Measurements from ENCODE around the gene NUDT4.

The NUDT4 gene

DNA sequence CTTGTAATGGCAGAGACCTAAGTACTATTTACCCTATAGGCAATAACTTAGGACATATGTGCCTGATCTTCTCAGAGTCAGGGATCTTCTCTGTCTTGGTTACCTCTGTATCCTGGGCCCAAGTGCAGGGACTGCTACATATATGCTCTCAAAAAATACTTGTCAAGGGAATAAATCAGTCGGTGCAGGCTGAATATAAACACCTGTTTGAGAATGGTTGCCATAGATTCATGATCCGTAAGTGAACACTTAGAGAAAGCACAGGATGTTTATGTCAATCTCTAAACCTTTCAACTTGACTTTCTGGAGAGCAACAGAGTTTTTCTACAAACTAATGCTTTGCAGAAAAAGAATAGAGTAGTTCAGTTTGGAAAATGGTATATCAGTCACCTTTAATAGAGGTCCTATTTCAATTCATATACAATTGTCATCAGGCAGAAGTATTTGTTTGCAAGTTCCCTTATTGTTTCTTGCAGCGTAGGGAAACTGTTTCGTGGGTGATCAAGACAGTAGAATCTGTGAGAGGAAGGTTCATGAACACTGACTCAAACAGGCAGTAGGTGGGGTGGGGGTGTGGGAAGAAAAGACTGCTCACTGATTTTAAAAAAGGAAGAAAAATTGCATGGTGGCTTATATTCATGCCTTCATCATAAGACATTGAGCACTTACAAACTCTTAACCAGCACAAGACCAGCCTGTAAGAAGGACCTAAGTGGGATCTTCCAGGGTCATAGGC lies 70.0 kb downstream of the NUDT4 start:
- no peak for DNase-seq
- H3K27me3 ChIP-seq (replicated peaks; ENCODE audit: insufficient read depth, low read length) = no peaks in the 10 kb centered on the region
- no peak overlapping the region for H3K9ac ChIP-seq (ENCODE audit: low read length)
- no peaks in the 10 kb centered on the region for H4K20me1 ChIP-seq (ENCODE audit: insufficient read depth, low read length)
- H3K9me2 ChIP-seq (replicated peaks; ENCODE audit: insufficient read depth, low read length) = no peaks in the 10 kb centered on the region
- no peaks in the 10 kb centered on the region for H3K9me3 ChIP-seq (replicated peaks; ENCODE audit: insufficient read depth, low read length)
- TF ChIP-seq EZH2 (optimal IDR thresholded peaks at IDR 0.05; ENCODE audit: low read depth, low read length) (no peak), EZH2phosphoT487 (IDR thresholded peaks at IDR 0.05; ENCODE audit: low read length) (no peak)
- TF ChIP-seq, protein P1, sequence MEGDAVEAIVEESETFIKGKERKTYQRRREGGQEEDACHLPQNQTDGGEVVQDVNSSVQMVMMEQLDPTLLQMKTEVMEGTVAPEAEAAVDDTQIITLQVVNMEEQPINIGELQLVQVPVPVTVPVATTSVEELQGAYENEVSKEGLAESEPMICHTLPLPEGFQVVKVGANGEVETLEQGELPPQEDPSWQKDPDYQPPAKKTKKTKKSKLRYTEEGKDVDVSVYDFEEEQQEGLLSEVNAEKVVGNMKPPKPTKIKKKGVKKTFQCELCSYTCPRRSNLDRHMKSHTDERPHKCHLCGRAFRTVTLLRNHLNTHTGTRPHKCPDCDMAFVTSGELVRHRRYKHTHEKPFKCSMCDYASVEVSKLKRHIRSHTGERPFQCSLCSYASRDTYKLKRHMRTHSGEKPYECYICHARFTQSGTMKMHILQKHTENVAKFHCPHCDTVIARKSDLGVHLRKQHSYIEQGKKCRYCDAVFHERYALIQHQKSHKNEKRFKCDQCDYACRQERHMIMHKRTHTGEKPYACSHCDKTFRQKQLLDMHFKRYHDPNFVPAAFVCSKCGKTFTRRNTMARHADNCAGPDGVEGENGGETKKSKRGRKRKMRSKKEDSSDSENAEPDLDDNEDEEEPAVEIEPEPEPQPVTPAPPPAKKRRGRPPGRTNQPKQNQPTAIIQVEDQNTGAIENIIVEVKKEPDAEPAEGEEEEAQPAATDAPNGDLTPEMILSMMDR (IDR thresholded peaks at IDR 0.05; ENCODE audit: low read length) = no peak
- no peak overlapping the region for H3K4me3 ChIP-seq (ENCODE audit: low read length)
- H3K79me2 ChIP-seq (ENCODE audit: low read length) = no peaks in the 10 kb centered on the region
- H2AFZ ChIP-seq (ENCODE audit: low read length) = no peak overlapping the region
- peaks cover 5% of the 10 kb centered on the region for H3F3A ChIP-seq (ENCODE audit: insufficient read depth, low read length)
- H3K4me2 ChIP-seq (ENCODE audit: low read depth, low read length) = no peak overlapping the region
- H3K4me1 ChIP-seq (ENCODE audit: low read length) = no peaks in the 10 kb centered on the region
- no peak overlapping the region for H3K27ac ChIP-seq (ENCODE audit: low read length)
- no peaks in the 10 kb centered on the region for H3K36me3 ChIP-seq (replicated peaks; ENCODE audit: insufficient read depth, low read length)

DNA sequence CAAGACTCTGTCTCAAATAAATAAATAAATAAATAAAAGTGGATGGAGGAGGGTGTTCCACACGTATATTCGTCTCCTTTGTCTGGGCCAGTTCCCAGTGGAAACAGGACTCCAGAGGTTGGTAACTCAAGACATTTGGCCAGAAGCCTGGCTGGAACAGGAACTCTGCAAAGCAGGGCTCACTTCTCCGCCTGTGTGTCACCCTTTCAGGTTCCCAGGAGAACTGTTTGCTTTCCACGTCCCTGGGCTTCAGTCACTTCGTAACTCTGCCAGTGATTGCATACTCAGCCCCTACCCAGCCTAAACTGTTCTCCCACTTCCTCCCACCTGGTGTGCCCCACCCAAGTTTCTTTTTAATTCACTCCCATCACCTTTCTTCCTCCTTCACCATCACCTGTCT lies 71.1 kb downstream of the NUDT4 start:
- Histone ChIP-seq H3F3A (ENCODE audit: insufficient read depth, low read length) (no peaks in the 10 kb centered on the region), H2AFZ (ENCODE audit: low read length) (no peak overlapping the region), H3K36me3 (replicated peaks; ENCODE audit: insufficient read depth, low read length) (no peaks in the 10 kb centered on the region), H3K9me2 (replicated peaks; ENCODE audit: insufficient read depth, low read length) (no peaks in the 10 kb centered on the region), H3K79me2 (ENCODE audit: low read length) (no peaks in the 10 kb centered on the region), H4K20me1 (ENCODE audit: insufficient read depth, low read length) (no peaks in the 10 kb centered on the region), H3K9ac (ENCODE audit: low read length) (no peak overlapping the region), H3K4me2 (ENCODE audit: low read depth, low read length) (no peak overlapping the region), H3K4me1 (ENCODE audit: low read length) (no peaks in the 10 kb centered on the region), H3K27ac (ENCODE audit: low read length) (no peak overlapping the region), H3K4me3 (ENCODE audit: low read length) (no peak overlapping the region), H3K27me3 (replicated peaks; ENCODE audit: insufficient read depth, low read length) (no peaks in the 10 kb centered on the region), H3K9me3 (replicated peaks; ENCODE audit: insufficient read depth, low read length) (no peaks in the 10 kb centered on the region)
- no peak for DNase-seq
- TF ChIP-seq EZH2 (optimal IDR thresholded peaks at IDR 0.05; ENCODE audit: low read depth, low read length) = no peak
- TF ChIP-seq EZH2phosphoT487 (IDR thresholded peaks at IDR 0.05; ENCODE audit: low read length) = no peak
- TF ChIP-seq, protein P1 (IDR thresholded peaks at IDR 0.05; ENCODE audit: low read length) = no peak

DNA sequence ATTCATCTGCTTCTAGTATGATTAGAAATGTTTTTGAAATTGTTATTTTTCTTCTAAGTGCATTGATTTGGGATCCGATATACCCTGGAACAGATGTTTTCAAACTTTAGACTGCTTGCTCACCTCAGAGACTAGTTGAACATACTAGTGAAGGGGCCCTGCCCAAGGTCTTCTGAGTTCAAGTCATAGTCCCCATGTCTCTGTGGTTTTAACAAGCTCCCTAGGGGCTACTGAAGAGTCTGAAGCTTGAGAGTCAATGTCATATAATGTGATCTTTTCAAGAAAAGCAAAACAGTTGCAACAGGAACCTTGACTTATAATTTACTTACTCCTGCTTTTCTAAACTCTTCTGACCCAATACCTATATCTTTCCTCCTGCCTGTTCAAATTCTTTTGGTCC lies 71.6 kb downstream of the NUDT4 start:
- H3K9me2 ChIP-seq (replicated peaks; ENCODE audit: insufficient read depth, low read length) = no peaks in the 10 kb centered on the region
- no peaks in the 10 kb centered on the region for H3K27me3 ChIP-seq (replicated peaks; ENCODE audit: insufficient read depth, low read length)
- H4K20me1 ChIP-seq (ENCODE audit: insufficient read depth, low read length) = no peaks in the 10 kb centered on the region
- H3K4me2 ChIP-seq (ENCODE audit: low read depth, low read length) = no peak overlapping the region
- H3K4me1 ChIP-seq (ENCODE audit: low read length) = no peaks in the 10 kb centered on the region
- H3K79me2 ChIP-seq (ENCODE audit: low read length) = no peaks in the 10 kb centered on the region
- no peak overlapping the region for H3K27ac ChIP-seq (ENCODE audit: low read length)
- no peak overlapping the region for H2AFZ ChIP-seq (ENCODE audit: low read length)
- no peak for DNase-seq
- no peak for TF ChIP-seq EZH2phosphoT487 (IDR thresholded peaks at IDR 0.05; ENCODE audit: low read length)
- TF ChIP-seq, protein P1 (IDR thresholded peaks at IDR 0.05; ENCODE audit: low read length) = no peak
- TF ChIP-seq EZH2 (optimal IDR thresholded peaks at IDR 0.05; ENCODE audit: low read depth, low read length) = no peak
- no peak overlapping the region for H3K9ac ChIP-seq (ENCODE audit: low read length)
- no peaks in the 10 kb centered on the region for H3K9me3 ChIP-seq (replicated peaks; ENCODE audit: insufficient read depth, low read length)
- no peaks in the 10 kb centered on the region for H3K36me3 ChIP-seq (replicated peaks; ENCODE audit: insufficient read depth, low read length)
- H3K4me3 ChIP-seq (ENCODE audit: low read length) = no peak overlapping the region
- no peaks in the 10 kb centered on the region for H3F3A ChIP-seq (ENCODE audit: insufficient read depth, low read length)

Measured in MM.1S (cell line).